HG02981 (cell line): ENCODE results near the gene AGO4.
"Not testable (repeated sequence)": the region's sequence is repeated elsewhere in the genome, so short reads cannot be mapped to it uniquely, and the experiment has no call there.

Experiments
- ATAC-seq: cut with Tn5 transposase; IDR thresholded peaks from one replicate; pipeline ENCODE4 v1.9.1; 2021; ENCODE audit warnings: mild to moderate bottlenecking, moderate library complexity; ENCODE audit not compliant: unreplicated experiment

Gene AGO4

DNA sequence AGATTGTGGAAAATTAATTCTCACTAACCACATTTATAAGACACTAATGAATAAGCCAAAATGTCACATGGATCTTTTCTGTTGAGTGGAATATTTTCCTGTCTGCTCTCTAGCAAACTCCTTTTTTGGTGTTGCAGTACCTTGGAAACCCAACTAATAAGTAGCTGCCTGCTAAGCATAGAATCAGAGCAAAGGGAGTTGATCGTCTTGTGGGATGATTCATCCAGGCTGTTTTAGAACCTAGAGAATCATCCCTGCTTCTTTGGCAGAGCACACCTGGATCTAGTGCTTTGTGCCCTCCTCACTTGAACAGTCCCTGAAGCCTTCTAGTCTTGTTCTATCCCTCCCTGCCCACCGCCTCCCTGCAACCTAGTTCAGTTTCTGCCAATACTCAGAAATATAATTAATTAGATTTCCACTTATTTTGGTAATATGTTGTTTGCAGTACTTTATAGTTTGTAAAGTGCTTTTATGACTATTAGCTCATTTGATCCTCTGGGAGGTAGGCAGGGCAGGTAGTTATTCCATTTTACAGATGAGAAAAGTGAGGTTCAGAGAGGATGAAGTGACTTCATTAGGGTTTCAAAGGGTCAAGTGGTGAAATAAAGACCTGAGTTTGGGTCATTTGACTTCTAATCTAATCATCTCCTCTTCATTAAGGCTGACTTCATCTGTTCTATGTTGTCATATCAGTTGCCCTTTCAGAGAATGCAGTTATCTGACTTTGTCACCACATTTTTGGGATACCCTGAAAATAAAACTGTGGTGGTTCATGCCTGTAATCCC is 2.5 kb downstream of the AGO4 start:
- no peak for ATAC-seq

DNA sequence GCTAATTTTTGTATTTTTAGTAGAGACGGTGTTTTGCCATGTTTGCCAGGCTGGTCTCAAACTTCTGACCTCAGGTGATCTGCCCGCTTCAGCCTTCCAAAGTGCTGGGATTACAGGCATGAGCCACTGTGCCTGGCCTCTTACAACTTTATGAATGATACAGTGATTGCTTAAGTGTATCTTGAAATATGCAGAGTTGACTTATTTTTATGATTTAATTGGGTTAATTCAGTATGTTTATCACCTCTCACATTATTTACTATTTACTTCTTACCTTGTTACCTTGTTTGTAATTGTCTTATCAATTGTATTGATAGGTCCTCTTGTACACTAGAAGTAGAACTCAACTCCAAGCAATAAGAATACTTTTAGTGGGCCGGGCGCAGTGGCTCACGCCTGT is 4.9 kb downstream of the AGO4 start:
- ATAC-seq, result not testable (repeated sequence)

DNA sequence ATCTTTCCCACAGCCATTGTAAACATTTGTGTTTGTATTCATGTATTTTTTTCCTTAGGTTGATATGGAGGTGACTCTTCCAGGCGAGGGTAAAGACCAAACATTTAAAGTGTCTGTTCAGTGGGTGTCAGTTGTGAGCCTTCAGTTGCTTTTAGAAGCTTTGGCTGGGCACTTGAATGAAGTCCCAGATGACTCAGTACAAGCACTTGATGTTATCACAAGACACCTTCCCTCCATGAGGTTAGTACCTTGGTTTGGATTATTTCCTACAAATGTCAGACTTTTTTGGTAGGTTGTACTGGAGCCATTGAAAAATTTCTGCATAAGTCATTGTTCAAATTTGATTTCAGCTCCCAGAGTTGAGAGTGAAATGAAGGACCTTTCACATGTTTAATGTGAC is 17.4 kb downstream of the AGO4 start:
- ATAC-seq, result no peak

DNA sequence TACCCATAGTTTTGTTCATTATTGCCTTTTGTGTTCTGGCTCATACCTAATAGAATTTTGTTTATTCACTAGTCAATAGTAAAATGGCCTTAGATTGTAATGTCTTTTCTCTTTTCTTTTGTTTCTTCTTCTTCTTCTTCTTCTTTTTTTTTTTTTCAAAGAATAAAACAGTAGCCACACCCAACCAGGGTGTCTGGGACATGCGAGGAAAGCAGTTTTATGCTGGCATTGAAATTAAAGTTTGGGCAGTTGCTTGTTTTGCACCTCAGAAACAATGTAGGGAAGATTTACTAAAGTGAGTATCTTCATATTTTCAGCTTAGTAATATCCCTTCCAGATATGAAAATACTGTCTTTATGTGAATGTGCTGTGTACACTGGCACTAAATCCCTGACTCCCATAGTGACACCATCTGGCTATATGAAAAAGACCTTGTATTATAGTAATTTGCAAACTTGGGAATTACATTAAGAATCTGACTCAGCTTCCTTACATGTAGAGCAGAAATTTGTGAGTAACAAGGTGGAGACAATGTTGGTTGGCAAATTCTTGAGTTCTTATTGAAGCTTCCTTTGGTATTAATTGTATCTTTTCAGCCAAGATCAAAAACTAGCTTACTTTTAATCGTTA is 24.6 kb downstream of the AGO4 start:
- ATAC-seq, result no peak

DNA sequence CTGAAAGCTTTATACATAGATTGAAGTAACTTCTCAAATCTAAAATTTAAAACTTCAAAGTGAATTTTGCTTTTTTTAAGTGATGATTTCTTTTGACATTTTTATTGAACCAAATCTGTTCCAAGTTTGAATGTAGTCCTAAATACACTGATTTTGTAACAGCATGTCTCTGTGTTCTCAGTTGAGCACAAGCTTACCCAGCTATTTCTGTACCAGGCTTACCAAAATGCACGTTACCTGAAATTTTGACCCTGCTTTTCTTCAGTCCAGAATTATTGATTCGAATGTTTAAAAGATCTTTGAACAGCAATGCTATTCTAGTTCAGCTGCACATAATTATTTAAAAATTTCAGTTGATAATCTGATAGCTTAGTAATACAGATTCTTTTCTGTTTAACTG is 25.6 kb downstream of the AGO4 start:
- ATAC-seq, result no peak

DNA sequence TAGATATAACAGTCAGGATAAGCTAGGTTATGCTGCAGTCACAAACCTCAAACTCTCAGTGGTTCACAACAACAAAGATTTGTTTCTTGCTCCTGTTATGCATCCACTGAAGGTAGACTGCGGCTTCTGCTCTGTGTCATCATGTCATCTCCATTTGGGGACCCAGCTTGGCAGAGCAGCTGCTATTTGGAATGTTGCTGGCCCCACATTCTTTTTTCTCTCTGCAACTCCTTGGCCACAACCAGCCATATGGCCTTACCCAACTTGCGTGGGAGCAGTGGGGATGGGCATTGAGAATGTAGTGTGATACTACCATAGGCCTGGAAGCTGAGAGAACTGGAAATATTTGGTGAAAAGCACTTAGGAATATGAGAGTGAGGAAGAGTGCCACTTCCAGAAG is 26.4 kb downstream of the AGO4 start:
- no peak for ATAC-seq

DNA sequence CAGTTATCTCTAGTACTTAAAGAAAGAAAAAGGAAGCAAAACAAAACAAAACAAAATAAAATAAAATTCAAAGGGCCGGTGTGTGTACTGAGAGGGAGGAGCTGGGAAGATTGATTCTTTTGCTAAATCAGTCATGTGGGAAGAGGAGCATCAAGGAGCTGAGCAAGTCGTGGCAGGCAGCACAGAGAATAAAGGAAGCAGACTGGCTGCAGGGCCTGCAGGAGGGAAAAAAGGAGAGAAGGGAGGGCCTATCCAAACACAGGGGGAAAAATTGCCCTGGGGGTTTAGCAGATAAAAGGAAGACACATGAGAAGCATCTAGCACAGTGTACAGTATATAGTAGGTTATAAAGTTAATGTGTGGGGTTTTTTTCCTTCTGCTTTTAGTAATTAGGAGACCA is 27.6 kb downstream of the AGO4 start:
- ATAC-seq, result no peak

DNA sequence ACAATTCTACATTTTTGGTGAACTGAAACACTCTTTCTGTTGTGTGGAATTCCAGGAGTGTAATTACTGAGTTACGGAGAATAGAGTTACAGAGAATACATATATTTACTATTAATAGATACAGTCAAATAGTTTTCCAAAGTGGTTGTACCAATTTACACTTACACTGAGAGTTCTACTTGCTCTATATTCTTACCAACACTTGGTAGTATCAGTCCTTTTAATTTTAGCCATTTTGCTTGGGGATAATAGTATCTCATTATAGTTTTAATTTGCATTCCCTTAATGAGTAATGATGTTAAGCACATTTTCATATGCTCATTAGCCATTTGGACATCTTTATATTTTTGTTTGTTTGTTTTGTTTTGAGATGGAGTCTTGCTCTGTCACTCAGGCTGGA is 28.9 kb downstream of the AGO4 start:
- no peak for ATAC-seq

DNA sequence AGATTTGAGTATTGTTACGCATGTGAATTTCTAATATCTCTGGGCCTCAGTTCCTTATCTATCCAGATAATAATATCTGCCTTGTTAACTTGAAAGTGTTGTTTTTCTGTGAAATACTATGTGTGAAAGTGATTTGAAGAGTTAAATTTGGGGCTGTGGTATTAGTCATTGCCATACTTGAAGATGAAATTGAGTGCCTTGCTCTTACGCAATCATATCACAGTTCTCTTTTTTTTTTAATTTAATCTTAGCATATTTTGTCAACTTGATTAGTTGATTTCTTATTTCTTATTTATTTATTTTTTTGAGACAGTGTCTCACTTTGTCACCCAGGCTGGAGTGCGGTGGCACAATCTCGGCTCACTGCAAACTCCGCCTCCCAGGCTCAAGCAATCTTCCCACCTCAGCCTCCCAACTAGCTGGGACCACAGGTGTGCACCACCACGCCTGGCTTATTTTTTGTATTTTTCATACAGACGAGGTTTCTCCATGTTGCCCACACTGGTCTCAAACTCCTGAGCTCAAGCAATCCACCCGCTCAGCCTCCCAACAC is 31.0 kb downstream of the AGO4 start:
- ATAC-seq, result no peak

DNA sequence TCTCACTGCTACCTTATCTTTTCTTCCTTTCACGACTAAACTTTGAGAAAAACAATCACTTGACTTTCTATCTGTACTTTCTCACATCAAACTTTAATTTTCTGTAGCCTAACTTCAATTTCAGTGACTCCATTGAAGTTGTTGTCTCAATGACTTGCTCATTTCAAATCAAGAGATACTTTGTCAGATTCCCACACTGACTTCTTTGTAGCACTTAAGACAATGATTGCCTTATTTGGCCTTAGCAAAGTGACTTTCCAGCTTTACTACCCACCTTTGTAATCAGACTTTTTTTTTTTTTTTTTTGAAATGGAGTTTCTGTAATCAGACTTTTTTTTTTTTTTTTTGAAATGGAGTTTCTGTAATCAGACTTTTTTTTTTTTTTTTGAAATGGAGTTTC is 37.0 kb downstream of the AGO4 start:
- ATAC-seq, result no peak

DNA sequence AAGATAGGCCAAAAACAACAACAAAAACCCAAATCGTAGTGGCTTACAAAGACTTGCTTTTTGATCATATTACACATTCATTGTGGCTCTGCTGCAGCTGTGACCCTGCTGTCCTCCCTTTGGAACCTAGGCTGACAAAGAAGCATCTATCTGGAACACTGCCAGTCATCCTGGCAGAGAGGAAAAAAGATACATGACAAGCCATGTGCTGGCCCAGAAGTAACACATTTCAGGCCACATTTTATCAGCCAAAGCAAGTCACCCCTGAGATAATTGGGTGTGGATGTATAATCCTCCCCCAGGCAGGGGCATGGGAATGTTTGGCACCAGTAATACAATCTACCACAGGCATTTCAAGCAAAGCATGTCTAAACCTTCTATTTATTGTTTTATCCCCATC is 38.0 kb downstream of the AGO4 start:
- ATAC-seq, result no peak

DNA sequence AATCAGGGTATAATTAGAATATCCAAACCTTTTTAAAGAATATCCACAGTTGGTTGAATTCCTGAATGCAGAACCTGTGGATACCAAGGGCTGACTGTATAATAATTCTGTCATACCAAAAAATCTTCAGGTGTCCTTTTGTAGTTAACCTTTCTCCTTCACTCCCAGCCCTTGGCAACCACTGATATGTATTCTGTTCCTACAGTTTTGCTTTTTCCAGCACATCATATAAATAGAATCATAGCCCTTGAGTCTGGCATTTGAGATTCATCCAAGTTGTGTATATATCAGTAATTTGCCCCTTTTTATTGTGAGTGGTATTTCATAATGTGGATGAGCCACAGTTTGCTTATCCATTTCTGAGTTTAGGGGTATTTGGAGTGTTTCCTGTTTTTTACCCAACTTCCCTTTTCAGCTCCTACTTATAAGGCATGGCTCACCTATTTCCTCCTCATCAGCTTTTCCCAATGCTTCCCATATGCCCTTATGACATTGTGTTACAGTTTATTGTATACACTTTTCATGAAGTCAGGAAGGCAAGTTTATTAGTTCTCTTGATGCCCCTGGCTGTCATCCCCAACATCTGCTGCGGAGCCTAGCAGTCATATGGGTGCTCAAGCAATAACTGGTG is 40.2 kb downstream of the AGO4 start:
- ATAC-seq, result no peak

DNA sequence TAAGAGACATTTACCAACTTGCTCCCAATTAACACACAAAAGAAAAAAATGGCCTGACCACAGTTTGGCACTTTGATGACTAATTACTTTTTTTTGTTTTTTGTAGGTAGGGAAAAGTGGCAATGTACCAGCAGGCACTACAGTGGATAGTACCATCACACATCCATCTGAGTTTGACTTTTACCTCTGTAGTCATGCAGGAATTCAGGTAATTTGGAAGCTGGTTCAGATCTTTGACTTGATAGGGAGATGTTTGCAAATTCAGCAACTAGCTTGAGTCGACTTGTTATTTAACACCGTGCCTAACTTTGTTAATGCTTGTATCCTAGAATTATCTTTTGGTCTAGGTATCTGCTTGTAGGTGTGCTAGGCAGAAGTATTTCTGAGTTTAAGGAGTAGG is 42.2 kb downstream of the AGO4 start:
- ATAC-seq, result no peak

DNA sequence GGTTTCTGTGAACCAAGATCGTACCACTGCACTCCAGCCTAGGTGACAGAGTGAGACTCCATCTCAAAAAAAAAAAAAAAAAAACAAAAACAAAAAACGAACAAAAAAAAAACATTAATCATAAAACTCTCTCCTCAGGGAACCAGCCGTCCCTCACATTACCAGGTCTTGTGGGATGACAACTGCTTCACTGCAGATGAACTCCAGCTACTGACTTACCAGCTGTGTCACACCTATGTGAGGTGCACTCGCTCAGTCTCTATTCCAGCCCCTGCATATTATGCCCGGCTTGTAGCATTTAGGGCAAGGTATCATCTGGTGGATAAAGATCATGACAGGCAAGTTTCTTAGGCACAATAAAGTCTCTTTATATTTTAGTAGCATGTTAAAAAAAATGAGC is 42.9 kb downstream of the AGO4 start:
- no peak for ATAC-seq

DNA sequence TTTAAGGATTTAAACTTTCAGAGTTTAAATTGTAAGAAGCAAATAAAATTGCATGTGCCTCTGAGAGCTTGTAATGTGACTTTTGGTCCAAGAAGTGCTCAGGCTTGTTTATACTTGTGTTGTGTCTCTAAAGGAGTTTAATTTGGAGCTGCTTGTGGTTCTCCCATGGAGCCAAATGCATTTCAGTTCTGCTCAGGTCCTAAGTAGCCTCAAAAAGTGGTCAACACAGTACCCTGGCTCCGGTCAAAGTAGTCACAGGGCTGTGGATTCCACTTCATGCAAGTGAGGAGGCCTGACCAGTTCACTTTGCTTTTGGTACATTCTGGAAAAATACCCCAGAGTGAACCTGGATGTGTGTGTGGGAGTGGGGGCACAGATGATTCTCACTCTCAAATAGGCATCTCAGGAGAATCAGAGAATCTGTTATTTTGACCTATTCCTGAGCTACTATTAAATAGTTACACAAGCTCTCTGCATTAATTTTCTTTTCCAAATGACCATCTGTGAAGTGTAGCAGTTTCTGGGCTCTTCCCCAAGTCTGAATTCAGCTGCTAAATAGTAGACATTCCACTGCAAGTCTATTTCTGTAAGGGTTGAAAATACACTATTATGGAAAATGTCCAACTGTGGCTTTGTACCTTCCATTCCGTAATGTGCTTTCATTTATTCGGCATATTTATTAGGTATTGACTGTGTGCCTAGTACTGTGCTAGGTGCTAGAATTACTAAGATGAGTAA is 43.5 kb downstream of the AGO4 start:
- ATAC-seq, result no peak

DNA sequence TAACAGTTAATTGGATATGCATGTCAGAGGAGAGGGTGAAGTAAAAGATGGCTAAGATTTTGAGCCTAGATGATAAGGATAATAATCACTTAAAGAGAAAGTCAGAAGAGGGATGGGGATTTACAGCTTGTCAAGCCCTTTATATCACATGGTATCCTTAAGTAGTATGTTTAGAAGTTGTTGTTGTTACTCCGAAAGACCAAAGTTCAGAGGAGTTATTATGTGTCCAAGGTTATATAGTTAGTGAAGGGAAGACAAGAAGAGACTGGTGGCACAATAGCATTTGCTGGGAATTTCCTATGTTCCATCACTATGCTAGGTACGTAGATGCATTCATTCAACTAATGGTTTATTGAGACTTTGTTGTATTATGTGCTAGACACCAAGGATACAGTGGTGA is 44.4 kb downstream of the AGO4 start:
- no peak for ATAC-seq

DNA sequence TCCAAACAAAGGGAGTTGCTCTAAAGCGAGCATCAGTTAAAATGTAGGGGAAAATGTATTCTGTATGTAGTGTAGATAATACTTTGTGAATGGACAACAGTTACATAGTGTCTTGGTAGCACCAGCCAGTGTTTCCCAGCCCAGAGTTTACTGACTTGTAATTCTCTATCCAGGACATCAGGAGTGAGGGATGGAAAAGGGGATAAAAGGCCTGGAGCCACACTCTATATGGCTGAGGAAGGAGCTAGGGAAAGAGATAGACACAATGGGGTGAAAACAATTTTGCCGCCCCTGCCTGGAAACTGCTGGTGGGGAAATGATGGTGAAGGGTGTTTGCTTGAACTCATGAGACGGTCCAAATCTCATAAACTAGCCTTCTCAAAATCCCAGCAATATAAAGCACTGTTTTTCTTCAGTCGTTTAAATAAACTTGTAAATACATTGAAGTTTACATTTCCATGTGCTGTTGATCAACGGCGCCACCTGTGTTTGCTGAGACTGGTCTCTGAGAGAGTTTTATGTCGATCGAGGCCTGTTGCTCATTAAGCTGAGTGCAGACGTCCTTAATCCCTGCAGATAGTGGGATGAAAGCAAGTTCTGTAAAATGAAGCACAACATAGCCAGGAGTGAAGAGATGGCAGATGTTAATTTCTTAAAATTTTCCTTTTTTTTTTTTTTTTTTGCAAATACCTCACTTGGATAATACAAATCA is 47.3 kb downstream of the AGO4 start:
- ATAC-seq, result no peak

DNA sequence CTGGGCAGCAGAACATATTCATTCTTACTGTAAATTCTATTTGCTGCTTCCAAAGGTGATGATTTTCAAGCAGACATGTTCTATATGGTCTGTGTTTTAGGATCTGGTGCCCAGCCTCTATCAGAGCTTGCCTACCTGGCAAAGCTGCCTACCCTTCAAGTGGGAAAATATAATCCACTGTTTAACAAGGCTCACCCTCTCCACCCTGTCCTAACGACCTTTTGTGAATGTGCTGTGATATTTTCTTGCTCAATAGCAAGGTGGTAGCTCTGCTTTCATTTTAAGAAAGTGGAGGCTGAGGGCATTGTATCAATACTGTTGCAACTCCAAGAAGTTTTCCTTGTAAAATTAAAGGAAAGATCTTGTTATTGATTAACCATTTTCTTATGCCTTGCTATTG is 49.1 kb downstream of the AGO4 start:
- ATAC-seq, result no peak

DNA sequence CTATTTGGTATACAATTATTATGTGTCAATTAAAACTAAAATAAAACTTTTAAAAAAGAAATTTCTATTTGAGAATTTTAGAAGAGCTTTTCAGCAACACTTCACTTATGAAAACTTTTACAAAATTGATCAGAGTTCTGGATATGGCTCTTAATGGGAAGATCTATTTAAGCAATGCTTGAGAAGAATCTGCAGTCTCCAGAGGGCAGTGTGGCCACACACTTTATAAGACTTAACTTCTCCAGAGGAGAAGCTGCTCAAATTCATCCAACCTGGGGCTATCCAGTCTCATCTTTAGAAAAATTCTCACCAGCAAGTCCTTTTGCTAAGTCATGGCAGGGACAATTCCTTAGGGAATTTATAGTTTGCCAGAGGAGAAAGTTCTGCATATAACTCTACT is 50.0 kb downstream of the AGO4 start:
- ATAC-seq, result no peak

DNA sequence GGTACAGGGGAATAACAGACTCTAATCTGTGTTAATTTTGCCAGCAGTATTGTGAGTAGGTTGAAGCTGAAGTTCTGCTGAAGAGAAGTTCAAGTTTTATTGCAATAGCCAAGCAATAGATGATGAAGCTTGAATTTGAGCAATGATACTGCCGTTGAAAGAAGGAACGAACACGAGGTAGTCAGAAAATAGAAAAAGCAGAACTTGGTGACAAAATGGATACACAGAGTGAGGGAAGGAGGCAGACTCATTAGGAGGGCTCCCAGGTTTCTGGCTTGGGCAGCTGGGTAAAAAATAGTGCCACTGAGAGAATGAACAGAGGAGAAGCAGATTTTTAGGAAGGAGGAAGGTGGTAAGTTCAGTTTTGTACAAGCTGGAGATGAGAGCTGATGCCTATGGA is 52.9 kb downstream of the AGO4 start:
- no peak for ATAC-seq

DNA sequence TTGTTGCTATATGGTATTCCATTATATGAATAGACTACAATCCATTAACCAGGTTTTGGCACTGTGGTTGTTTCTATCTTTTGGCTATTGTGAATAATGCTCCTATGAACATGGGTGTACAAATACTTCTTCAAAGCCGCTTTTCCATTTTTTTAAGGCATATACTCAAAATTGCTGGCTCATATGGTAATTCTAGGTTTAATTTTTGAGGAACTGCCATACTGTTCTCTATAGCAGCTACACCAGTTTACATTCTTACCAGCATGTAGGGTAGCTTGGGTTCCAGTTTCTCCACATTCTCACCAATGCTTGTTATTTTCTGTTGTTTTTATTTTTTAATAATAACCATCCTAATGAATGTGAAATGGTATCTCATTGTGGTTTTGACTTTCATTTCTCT is 55.3 kb downstream of the AGO4 start:
- ATAC-seq, result no peak
